Measurements from ENCODE around the gene REL. TPM values are rescaled to one million over a fixed set of nuclear protein-coding genes. Genes with fewer than 3 reads are reported as not detected.
A peak's percentile ranks its signal among the peaks of the same experiment; 100 is the strongest.

REL gene
- total and polyA plus RNA-seq, 4 donors: 3.4 to 37.0 (median 18.9) TPM

DNA sequence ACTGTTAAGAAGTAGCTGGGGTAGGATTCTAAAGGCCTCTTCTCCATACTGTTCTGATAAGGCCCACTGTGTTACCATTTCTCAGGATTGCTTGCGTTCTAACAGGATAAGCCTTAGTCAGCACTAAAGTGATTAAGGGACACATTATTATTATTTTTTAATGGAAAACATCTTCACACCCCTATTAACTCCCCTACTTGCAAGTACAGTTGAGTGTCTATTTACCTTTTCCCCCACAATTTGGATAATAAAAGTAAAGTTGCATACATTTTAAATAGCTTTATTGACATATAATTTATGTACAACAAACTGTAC, 9.0 kb downstream of the REL start:
- Histone ChIP-seq H3K9me3 (ENCODE audit: control insufficient read depth in 4 of 4, insufficient read depth in 3 of 4, low read length in 3 of 4) (no peaks in the 10 kb centered on the region), H3K27ac (ENCODE audit: low read depth in 1 of 2, low read length in 1 of 2) (no peak overlapping the region), H3K9ac (ENCODE audit: insufficient read depth in 1 of 2, low read length in 2 of 2) (no peak overlapping the region), H3K27me3 (ENCODE audit: control insufficient read depth in 3 of 3, insufficient read depth in 3 of 3, low read length in 2 of 3) (no peaks in the 10 kb centered on the region), H3K4me1 (ENCODE audit: control insufficient read depth in 5 of 5, insufficient read depth in 5 of 5, low read length in 5 of 5) (peaks cover 0 to 8% (median 0%) of the 10 kb centered on the region in 5 donors), H3K4me3 (no peak overlapping the region), H3K36me3 (ENCODE audit: control insufficient read depth in 4 of 4, insufficient read depth in 4 of 4, low read length in 4 of 4) (peaks cover 2 to 5% (median 2%) of the 10 kb centered on the region in 4 donors)
- WGBS, 2 donors: 96 to 98% methylated on average over 1 of the region's 1 CpG
- no peak for DNase-seq
- ATAC-seq (ENCODE audit: insufficient read depth, low FRiP score): no peak
- TF ChIP-seq, protein P1, sequence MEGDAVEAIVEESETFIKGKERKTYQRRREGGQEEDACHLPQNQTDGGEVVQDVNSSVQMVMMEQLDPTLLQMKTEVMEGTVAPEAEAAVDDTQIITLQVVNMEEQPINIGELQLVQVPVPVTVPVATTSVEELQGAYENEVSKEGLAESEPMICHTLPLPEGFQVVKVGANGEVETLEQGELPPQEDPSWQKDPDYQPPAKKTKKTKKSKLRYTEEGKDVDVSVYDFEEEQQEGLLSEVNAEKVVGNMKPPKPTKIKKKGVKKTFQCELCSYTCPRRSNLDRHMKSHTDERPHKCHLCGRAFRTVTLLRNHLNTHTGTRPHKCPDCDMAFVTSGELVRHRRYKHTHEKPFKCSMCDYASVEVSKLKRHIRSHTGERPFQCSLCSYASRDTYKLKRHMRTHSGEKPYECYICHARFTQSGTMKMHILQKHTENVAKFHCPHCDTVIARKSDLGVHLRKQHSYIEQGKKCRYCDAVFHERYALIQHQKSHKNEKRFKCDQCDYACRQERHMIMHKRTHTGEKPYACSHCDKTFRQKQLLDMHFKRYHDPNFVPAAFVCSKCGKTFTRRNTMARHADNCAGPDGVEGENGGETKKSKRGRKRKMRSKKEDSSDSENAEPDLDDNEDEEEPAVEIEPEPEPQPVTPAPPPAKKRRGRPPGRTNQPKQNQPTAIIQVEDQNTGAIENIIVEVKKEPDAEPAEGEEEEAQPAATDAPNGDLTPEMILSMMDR (IDR thresholded peaks at IDR 0.05; ENCODE audit: control extremely low read depth, extremely low read depth): no peak

DNA sequence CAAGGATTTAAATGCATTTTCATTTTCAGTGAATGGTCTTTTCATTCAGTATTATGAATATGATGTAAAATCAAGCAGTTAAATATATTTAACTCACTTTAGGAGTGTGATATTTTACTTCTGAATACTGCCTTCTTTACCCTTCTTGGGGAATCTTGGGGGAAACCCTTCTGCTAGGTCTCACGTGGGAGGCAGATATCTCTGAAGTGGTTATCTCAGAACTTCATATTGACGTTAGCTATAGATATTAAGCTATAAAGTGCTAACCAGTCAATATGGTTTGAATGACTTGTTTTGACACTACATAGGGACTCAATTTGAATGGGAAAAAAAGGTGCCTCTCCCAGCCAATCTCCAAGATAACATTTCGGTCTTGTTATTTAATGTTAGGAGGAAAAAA, 9.8 kb downstream of the REL start:
- no peaks in the 10 kb centered on the region for H3K27me3 ChIP-seq (ENCODE audit: control insufficient read depth in 3 of 3, insufficient read depth in 3 of 3, low read length in 2 of 3)
- no peaks in the 10 kb centered on the region for H3K9me3 ChIP-seq (ENCODE audit: control insufficient read depth in 4 of 4, insufficient read depth in 3 of 4, low read length in 3 of 4)
- no peak overlapping the region for H3K4me3 ChIP-seq
- TF ChIP-seq, protein P1 (IDR thresholded peaks at IDR 0.05; ENCODE audit: control extremely low read depth, extremely low read depth): no peak
- DNase-seq (no peak), ATAC-seq (ENCODE audit: insufficient read depth, low FRiP score) (no peak)
- H3K36me3 ChIP-seq (ENCODE audit: control insufficient read depth in 4 of 4, insufficient read depth in 4 of 4, low read length in 4 of 4): peaks cover 2 to 7% (median 2%) of the 10 kb centered on the region in 4 donors
- WGBS, 2 donors: 77 to 85% methylated on average over 3 of the region's 3 CpGs
- H3K27ac ChIP-seq (ENCODE audit: low read depth in 1 of 2, low read length in 1 of 2): no peak overlapping the region
- peaks cover 0 to 3% (median 0%) of the 10 kb centered on the region in 5 donors for H3K4me1 ChIP-seq (ENCODE audit: control insufficient read depth in 5 of 5, insufficient read depth in 5 of 5, low read length in 5 of 5)
- H3K9ac ChIP-seq (ENCODE audit: insufficient read depth in 1 of 2, low read length in 2 of 2): no peak overlapping the region

DNA sequence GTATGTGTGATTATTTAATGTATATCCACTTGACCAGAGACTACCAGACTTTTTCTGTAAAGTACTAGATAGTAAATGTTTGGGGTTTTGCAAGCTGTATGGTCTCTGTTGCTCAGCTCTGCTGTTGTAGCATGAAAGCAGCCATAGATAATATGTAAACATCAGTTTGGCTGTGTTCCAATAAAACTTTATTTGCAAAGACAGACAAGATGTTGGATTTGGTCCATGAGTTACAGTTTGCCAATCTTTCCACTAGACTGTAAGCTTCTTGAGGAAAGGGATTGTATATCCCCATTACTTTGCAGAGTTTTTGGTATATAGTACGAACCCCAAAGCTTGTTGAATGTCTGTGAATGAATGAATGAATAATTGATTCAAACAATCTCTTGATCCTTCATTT, 17.2 kb downstream of the REL start:
- H3K9ac ChIP-seq (ENCODE audit: insufficient read depth in 1 of 2, low read length in 2 of 2): no peak overlapping the region
- 98% methylated on average over 1 of the region's 1 CpG for WGBS, 2 donors
- H3K27me3 ChIP-seq (ENCODE audit: control insufficient read depth in 3 of 3, insufficient read depth in 3 of 3, low read length in 2 of 3): no peaks in the 10 kb centered on the region
- peaks cover 9 to 26% (median 20%) of the 10 kb centered on the region in 4 donors for H3K36me3 ChIP-seq (ENCODE audit: control insufficient read depth in 4 of 4, insufficient read depth in 4 of 4, low read length in 4 of 4)
- H3K4me1 ChIP-seq (ENCODE audit: control insufficient read depth in 5 of 5, insufficient read depth in 5 of 5, low read length in 5 of 5): peaks cover 0 to 3% (median 0%) of the 10 kb centered on the region in 5 donors
- DNase-seq (peak in 1 of 3 donors; percentile 32), ATAC-seq (ENCODE audit: insufficient read depth, low FRiP score) (no peak)
- H3K4me3 ChIP-seq: no peak overlapping the region
- TF ChIP-seq, protein P1 (IDR thresholded peaks at IDR 0.05; ENCODE audit: control extremely low read depth, extremely low read depth): no peak
- no peaks in the 10 kb centered on the region for H3K9me3 ChIP-seq (ENCODE audit: control insufficient read depth in 4 of 4, insufficient read depth in 3 of 4, low read length in 3 of 4)
- H3K27ac ChIP-seq (ENCODE audit: low read depth in 1 of 2, low read length in 1 of 2): no peak overlapping the region

DNA sequence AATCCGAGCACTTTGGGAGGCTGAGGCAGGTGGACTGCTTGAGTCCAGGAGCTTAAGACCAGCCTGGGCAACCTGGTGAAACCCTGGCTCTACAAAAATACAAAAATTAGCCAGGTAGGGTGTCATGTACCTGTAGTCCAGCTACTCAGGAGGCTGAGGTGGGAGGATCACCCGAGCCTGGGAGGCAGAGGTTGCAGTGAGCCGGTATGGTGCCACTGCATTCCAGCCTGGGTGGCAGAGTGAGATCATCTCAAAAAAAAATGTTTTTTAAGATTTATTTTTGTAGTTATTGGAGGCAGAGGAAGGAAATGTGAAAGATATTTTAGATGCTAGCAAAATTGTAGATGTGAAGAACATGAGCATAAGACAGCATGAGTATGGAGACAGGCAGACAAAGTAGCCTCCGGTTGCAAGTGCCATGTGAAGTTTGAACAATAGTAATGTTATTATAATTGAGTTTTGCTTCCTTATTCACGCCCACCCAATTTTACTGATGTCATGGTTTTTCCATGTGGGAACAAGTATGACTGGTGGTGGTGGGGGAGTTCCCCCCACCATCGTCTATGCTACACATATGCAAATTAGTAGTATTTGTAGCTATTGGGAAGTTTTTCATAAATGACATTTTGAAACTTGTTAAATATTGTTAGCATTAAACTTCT, 18.0 kb downstream of the REL start:
- Histone ChIP-seq H3K4me1 (ENCODE audit: control insufficient read depth in 5 of 5, insufficient read depth in 5 of 5, low read length in 5 of 5) (peaks cover 0 to 3% (median 0%) of the 10 kb centered on the region in 5 donors), H3K9ac (ENCODE audit: insufficient read depth in 1 of 2, low read length in 2 of 2) (no peak overlapping the region), H3K36me3 (ENCODE audit: control insufficient read depth in 4 of 4, insufficient read depth in 4 of 4, low read length in 4 of 4) (peaks cover 8 to 29% (median 20%) of the 10 kb centered on the region in 4 donors), H3K4me3 (no peak overlapping the region), H3K27me3 (ENCODE audit: control insufficient read depth in 3 of 3, insufficient read depth in 3 of 3, low read length in 2 of 3) (no peaks in the 10 kb centered on the region), H3K27ac (ENCODE audit: low read depth in 1 of 2, low read length in 1 of 2) (no peak overlapping the region), H3K9me3 (ENCODE audit: control insufficient read depth in 4 of 4, insufficient read depth in 3 of 4, low read length in 3 of 4) (no peaks in the 10 kb centered on the region)
- ATAC-seq (ENCODE audit: insufficient read depth, low FRiP score) (no peak), DNase-seq (no peak)
- WGBS, 2 donors: 72 to 78% methylated on average over 6 of the region's 6 CpGs
- TF ChIP-seq, protein P1 (IDR thresholded peaks at IDR 0.05; ENCODE audit: control extremely low read depth, extremely low read depth): no peak
